HepG2 (cell line): Measurements from ENCODE around the gene SNX6. TPM values are rescaled to one million over a fixed set of nuclear protein-coding genes. Genes with fewer than 3 reads are reported as not detected.

Source experiments
- ATAC-seq: fragments of 200-7000 bp; cut with Tn5 transposase; 3 replicates; pipeline ENCODE4 v1.9.1; 2020; ENCODE audit warnings: mild to moderate bottlenecking, moderate library complexity
- BruUV-seq: library from RNA; stranded (reverse); fragments of 400-500 nt; replicated peaks from 2 replicates; lab custom pipeline; 2021; lab: Mats Ljungman, UMichigan
- CTCF ChIA-PET: fragments of 300-600 bp; formaldehyde crosslinking; extraction: SDS; loops from one replicate; lab custom pipeline; 2021; ENCODE audit warnings: low total read pairs, inconsistent platforms, low intra/inter-chr PET ratio; lab: Yijun Ruan, JAX
- POLR2A ChIA-PET: fragments of 350-600 bp; sonication (Branson Sonifier 250); formaldehyde crosslinking; loops from one replicate; lab custom pipeline; 2020; ENCODE audit warnings: antibody characterized with exemption, inconsistent platforms; lab: Yijun Ruan, JAX
- DNase-seq: peaks from one replicate; pipeline ENCODE4 v3.0.0-alpha.2; 2015; ENCODE audit warnings: low spot score
- FAIRE-seq: peaks from 3 replicates; lab custom pipeline; 2011; peaks lifted over from hg19 to GRCh38; lab: Jason Lieb, UNC
- H2AFZ ChIP-seq: one replicate; pipeline ENCODE4 v1.6.1; 2011; ENCODE audit warnings: low read length, inconsistent platforms
- H3K27ac ChIP-seq: fragments of 300-600 bp; 3 replicates; pipeline ENCODE4 v1.8.0; 2011; ENCODE audit warnings: mixed run types, mild to moderate bottlenecking, mixed read lengths, low read length, inconsistent platforms; ENCODE audit not compliant: insufficient read depth; ENCODE audit errors: extremely low read length
- H3K27me3 ChIP-seq, 2 experiments: fragments of 200-600 bp in 1 of 2; 2 replicates in 1 of 2; 3 replicates in 1 of 2; pipeline versions ENCODE4 v1.6.0 to v1.8.0; 2011; ENCODE audit warnings: low read length in 2 of 2, mild to moderate bottlenecking in 2 of 2, moderate library complexity in 2 of 2, inconsistent platforms in 1 of 2; ENCODE audit not compliant: insufficient read depth in 2 of 2, control insufficient read depth in 1 of 2
- H3K36me3 ChIP-seq, 2 experiments: fragments of 200-600 bp in 1 of 2; replicated peaks in 1 of 2; 2 replicates in 1 of 2; 3 replicates in 1 of 2; pipeline versions ENCODE4 v1.5.1 to v1.8.0; 2011; ENCODE audit warnings: low read length in 2 of 2, inconsistent platforms in 1 of 2; ENCODE audit not compliant: insufficient read depth in 2 of 2, control insufficient read depth in 1 of 2
- H3K4me1 ChIP-seq: 2 replicates; pipeline ENCODE4 v1.5.1; 2012; ENCODE audit warnings: low read length, inconsistent platforms; ENCODE audit not compliant: insufficient read depth
- H3K4me2 ChIP-seq: 2 replicates; pipeline ENCODE4 v1.6.0; 2011; ENCODE audit warnings: low read depth, low read length, inconsistent platforms
- H3K4me3 ChIP-seq, 3 experiments: fragments of 200-600 bp in 1 of 3; sonication (generic), shearing (Covaris generic) in 1 of 3; replicated peaks in 1 of 3; 2 replicates each; pipeline ENCODE4 v1.5.1; 2011 to 2016; ENCODE audit warnings: low read length in 3 of 3, inconsistent platforms in 2 of 3, low read depth in 2 of 3, mild to moderate bottlenecking in 2 of 3, control low read depth in 1 of 3, mixed read lengths in 1 of 3; ENCODE audit not compliant: insufficient read depth in 1 of 3
- H3K79me2 ChIP-seq: one replicate; pipeline ENCODE4 v1.6.1; 2011; ENCODE audit warnings: low read length, inconsistent platforms; ENCODE audit not compliant: insufficient read depth
- H3K9ac ChIP-seq: 2 replicates; pipeline ENCODE4 v1.6.0; 2011; ENCODE audit warnings: mild to moderate bottlenecking, low read depth, low read length, inconsistent platforms; ENCODE audit not compliant: insufficient read depth
- H3K9me3 ChIP-seq: 2 replicates; pipeline ENCODE4 v1.5.1; 2012; ENCODE audit warnings: mild to moderate bottlenecking, low read length
- H4K20me1 ChIP-seq: 2 replicates; pipeline ENCODE4 v1.6.0; 2011; ENCODE audit warnings: inconsistent platforms, mild to moderate bottlenecking, low read length, moderate library complexity; ENCODE audit not compliant: insufficient read depth
- CHD4 ChIP-seq: fragments of 200-600 bp; sonication (generic); IDR thresholded peaks from 2 replicates; pipeline ENCODE4 v1.7.0; 2017; ENCODE audit warnings: mild to moderate bottlenecking, low read length, borderline replicate concordance
- KDM3A ChIP-seq: IDR thresholded peaks from 2 replicates; pipeline ENCODE4 v1.6.1; 2018; ENCODE audit warnings: low read depth, missing compliant biosample characterization
- MTF1 ChIP-seq: sonication (generic); formaldehyde crosslinking; IDR thresholded peaks from 2 replicates; pipeline ENCODE4 v1.5.0; 2020; ENCODE audit warnings: missing genetic modification reagents
- NKX3-1 ChIP-seq: sonication (generic); formaldehyde crosslinking; IDR thresholded peaks from 2 replicates; pipeline ENCODE4 v1.5.0; 2020; ENCODE audit warnings: missing genetic modification reagents
- PBX2 ChIP-seq: IDR thresholded peaks from 2 replicates; pipeline ENCODE4 v1.6.1; 2016; ENCODE audit warnings: control low read depth
- RXRA ChIP-seq: sonication (generic); formaldehyde crosslinking; IDR thresholded peaks from 2 replicates; pipeline ENCODE4 v1.5.1; 2020; ENCODE audit warnings: missing genetic modification reagents
- TEAD2 ChIP-seq: sonication (generic); formaldehyde crosslinking; IDR thresholded peaks from 2 replicates; pipeline ENCODE4 v1.9.0; 2021; ENCODE audit warnings: missing genetic modification reagents
- ZBTB49 ChIP-seq: sonication (generic); formaldehyde crosslinking; IDR thresholded peaks from 2 replicates; pipeline ENCODE4 v1.4.0; 2020; ENCODE audit warnings: missing genetic modification reagents, borderline replicate concordance
- ZNF431 ChIP-seq: sonication (generic); formaldehyde crosslinking; IDR thresholded peaks from 2 replicates; pipeline ENCODE4 v1.9.0; 2022; ENCODE audit warnings: missing genetic modification reagents, low read depth, mild to moderate bottlenecking, borderline replicate concordance
- ZNF549 ChIP-seq: sonication (generic); formaldehyde crosslinking; IDR thresholded peaks from 2 replicates; pipeline ENCODE4 v1.5.0; 2020; ENCODE audit warnings: missing genetic modification reagents
- ZNF619 ChIP-seq: sonication (generic); formaldehyde crosslinking; IDR thresholded peaks from 2 replicates; pipeline ENCODE4 v1.4.0; 2020; ENCODE audit warnings: mild to moderate bottlenecking, missing genetic modification reagents
- WGBS: methylation state at CpG from one replicate; pipeline ENCODE4 v1.1.6; 2017; ENCODE audit warnings: low lambda C conversion rate; 5-methylcytosine and 5-hydroxymethylcytosine counted together
- in situ Hi-C: cut with HindIII; loops from 2 replicates; pipeline ENCODE4 v1.10.0; 2017; ENCODE audit warnings: low pct_unique_long_range_greater_than_20kb; ENCODE audit not compliant: extremely low pct_ligation_motif_present
- intact Hi-C: fragments of 100-400 bp; cut with micrococcal nuclease; formaldehyde crosslinking; loops from one replicate; pipeline ENCODE4 v1.10.0; 2022; ENCODE audit not compliant: unreplicated experiment
- polyA plus RNA-seq, 8 experiments: library from polyadenylated mRNA; depleted of rRNA in 3 of 8; stranded (reverse) in 7 of 8; unstranded in 1 of 8; fragments of >200 nt; fragmentation: Illumina TruSeq in 4 of 8; extraction: Trizol in 4 of 8; gene quantifications; 2 replicates each; pipeline versions ENCODE4 v1.2.1 to v1.2.3, GENCODE V29; 2011 to 2016; ENCODE audit warnings: low read depth in 4 of 8, missing spikeins in 1 of 8, mixed read lengths in 1 of 8; ENCODE audit not compliant: insufficient read depth in 1 of 8
- total RNA-seq, 5 experiments: library from RNA; depleted of rRNA; stranded (reverse); fragments of >200 nt; fragmentation: Illumina TruSeq; extraction: Trizol; gene quantifications; 2 replicates each; pipeline ENCODE4 v1.2.3, GENCODE V29; 2016; ENCODE audit warnings: low read depth in 1 of 5

SNX6 gene
- total and polyA plus RNA-seq, 2 of the 13 experiments (the other 11 are each of a cell fraction or from before 2014, with no cell fraction given) = 92.3 to 169 TPM

DNA sequence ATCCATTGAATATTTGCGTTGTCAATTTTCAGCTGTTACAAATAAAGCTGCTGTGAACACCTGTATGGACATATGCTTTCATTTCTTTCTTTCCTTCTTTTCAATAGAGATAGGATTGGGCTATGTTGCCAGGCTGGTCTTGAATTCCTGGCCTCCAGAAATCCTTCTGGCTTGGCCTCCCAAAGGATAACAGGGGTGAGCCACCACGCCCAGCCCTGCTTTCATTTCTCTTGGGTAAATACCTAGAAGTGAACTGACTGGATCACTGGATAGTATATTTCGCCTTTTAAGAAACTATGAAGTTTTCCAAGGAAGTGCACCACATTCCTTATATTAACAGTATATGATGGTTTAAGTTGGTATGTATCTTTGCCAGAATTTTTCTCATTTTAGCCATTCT lies 58.2 kb downstream of the SNX6 start:
- H2AFZ ChIP-seq = no peak overlapping the region
- ChIA-PET POLR2A (no interaction called here), CTCF (no interaction called here)
- DNase-seq (no peak), FAIRE-seq (no peak), ATAC-seq (no peak)
- in situ Hi-C loops = no loop called here
- TF ChIP-seq KDM3A (CRISPR knock-in tag) = no peak
- no peak for TF ChIP-seq MTF1
- TF ChIP-seq CHD4 = no peak
- H3K4me3 ChIP-seq = no peak overlapping the region
- H4K20me1 ChIP-seq = no peaks in the 10 kb centered on the region
- intact Hi-C loops = no loop called here
- peaks cover 43 to 72% of the 10 kb centered on the region in 2 experiments for H3K36me3 ChIP-seq
- H3K79me2 ChIP-seq = no peaks in the 10 kb centered on the region
- H3K27me3 ChIP-seq = no peaks in the 10 kb centered on the region
- H3K9ac ChIP-seq = no peak overlapping the region
- no peak overlapping the region for H3K27ac ChIP-seq
- TSS peak; percentile 29 for BruUV-seq
- H3K9me3 ChIP-seq = no peaks in the 10 kb centered on the region
- no peak overlapping the region for H3K4me2 ChIP-seq
- WGBS = 96% methylated on average over 3 of the region's 3 CpGs
- H3K4me1 ChIP-seq = no peaks in the 10 kb centered on the region

DNA sequence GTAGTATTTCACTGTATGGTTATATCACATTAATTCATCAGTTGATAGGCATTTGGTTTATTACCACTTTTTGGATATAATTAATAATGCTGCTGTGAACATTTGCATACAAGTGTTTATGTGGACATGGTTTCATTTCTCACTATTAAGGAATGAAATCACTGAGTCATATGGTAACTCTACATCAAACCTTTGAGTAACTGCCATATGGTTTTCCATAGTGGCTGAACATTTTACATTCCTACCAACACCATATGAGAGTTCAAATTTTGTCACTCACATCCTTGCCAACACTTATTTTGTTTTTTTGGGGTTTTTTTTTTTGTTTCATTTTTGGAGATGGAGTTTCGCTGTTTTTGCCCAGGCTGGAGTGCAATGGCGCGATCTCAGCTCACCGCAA lies 60.2 kb downstream of the SNX6 start:
- Histone ChIP-seq H3K9ac (no peak overlapping the region), H3K27me3 (no peaks in the 10 kb centered on the region), H4K20me1 (no peaks in the 10 kb centered on the region), H3K36me3 (peaks cover 52 to 83% of the 10 kb centered on the region in 2 experiments), H3K4me3 (no peak overlapping the region), H3K4me1 (no peaks in the 10 kb centered on the region), H3K9me3 (no peaks in the 10 kb centered on the region), H3K79me2 (no peaks in the 10 kb centered on the region), H3K4me2 (no peak overlapping the region), H2AFZ (no peak overlapping the region), H3K27ac (no peak overlapping the region)
- intact Hi-C loops = loop anchor here (10.0 kb wide), 1 partner anchor 55 kb away; no protein-coding TSS in a partner anchor
- POLR2A ChIA-PET = no interaction called here
- no peak for ATAC-seq
- in situ Hi-C loops = no loop called here
- TSS peak; percentile 44 for BruUV-seq
- no peak for FAIRE-seq
- 98% methylated on average over 4 of the region's 4 CpGs for WGBS
- no peak for DNase-seq
- CTCF ChIA-PET = no interaction called here
- TF ChIP-seq NKX3-1 (CRISPR knock-in tag) (no peak), RXRA (CRISPR knock-in tag) (no peak), ZNF549 (CRISPR knock-in tag) (no peak), TEAD2 (CRISPR knock-in tag) (no peak), ZNF431 (CRISPR knock-in tag) (no peak), PBX2 (no peak), ZBTB49 (no peak), ZNF619 (CRISPR knock-in tag) (no peak)
